Suppressor macrophage treated with lipopolysaccharide for 4 hours (primary cell): ENCODE results near the gene GRAMD1B.

ENCODE experiments used
- DNase-seq: peaks from one replicate; pipeline ENCODE4 v3.0.0-alpha.2; 2020

Gene GRAMD1B

DNA sequence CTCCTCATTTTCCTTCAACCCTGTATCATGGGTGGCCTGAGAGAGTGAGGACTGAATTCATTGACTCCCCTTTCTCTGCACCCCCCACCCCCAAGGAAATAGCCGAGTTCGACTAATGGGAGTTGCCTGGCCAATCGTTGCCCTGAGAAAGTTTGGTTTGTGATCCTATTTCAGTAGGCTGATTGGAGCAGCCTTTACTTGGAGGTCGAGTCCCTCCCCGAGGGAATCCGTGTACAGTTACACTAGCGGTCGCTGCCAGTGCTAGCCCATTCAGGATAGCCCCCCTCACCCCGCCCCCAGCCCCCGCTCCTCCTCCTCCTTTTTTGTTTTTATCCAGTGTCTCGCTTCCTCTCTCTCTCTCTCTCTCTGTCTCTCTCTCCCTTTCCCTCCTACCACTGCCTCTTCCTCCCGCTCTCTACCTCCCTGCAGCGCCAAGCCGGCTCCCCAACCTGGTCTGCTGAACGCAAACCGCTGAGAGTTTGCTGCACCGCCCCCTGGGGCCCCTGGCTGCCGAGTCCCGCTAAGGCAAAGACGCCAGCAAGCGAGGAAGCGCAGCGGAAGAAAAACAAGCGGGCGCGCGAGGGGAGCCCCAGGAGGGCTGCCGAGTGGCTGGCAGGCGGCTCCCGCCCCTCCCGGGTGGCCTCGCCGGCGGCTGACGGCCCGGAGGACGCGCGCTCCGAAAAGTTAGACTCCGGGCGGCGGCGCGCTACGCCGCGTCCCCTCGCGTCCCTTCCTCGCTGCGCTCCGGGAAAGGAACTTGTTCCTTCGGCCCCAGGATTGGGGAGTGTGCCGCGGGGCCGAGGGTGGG lies at the start of gene GRAMD1B:
GRAMD1B (plus strand) TSS at position 357 of the 808 bp plus-strand sequence. CDS start 524 bp downstream, outside the sequence.
- peak; percentile 57 for DNase-seq

- peak; percentile 23 for DNase-seq
Observed at GRCh38 chr11:123381149-123381548, 48.9 kb upstream of the GRAMD1B start.

- peak; percentile 75 for DNase-seq
Observed at GRCh38 chr11:123381817-123382554, 48.1 kb upstream of the GRAMD1B start.

GRCh38 chr11:123382555-123383074 lies 47.5 kb upstream of the GRAMD1B start:
- DNase-seq: no peak

DNA sequence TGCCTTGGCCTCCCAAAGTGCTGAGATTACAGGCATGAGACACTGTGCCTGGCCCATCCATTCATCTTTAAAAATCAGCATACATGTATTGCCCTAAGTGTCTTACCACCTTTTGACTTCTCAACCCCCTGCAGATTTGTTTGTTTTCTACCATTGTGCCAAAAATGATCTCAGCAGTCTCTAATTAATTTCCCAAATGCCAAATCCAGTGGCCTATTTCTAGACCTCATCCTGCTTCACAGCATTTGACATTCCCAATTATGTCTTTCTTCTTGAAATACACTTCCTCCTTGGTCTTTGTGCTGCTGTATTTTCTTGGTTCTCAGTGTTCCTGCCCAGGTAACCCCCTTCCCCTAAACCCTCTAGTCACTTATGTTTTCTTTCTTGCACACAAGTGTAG lies 46.0 kb upstream of the GRAMD1B start:
- no peak for DNase-seq

DNA sequence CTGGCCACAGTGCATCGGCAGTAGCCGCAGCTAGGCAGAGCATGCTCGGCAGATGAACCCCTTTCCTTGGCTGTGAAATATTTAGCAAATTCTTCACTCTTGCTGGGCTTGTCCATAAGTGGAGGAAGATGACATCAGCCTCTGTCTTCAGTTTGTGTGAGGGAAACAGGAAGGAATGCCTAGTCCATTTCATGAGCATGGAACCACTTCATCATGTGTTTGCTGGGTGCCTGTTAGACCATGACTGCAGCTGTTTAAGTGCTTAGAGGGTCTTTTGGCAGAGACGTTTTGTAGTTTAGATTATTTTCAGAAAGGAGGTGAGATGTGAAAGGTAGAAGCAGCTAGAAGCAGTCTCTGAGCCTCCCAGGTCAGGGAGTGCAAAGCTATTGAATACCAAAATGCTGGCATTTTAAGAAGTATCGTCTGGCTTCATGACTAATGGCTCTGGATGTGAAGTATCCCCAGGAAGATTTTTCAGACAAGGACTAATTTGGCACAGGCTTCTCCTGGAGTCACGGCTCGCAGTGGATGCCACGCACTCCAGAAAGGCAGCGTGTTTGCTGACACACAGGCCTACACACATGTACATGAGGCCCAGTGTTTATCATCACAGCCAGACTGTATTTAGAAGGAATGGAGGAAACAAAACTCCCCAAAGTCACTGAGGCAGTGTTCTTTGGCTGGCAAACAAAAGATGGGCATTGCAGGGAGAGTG lies 43.1 kb upstream of the GRAMD1B start:
- DNase-seq: peak; percentile 31

DNA sequence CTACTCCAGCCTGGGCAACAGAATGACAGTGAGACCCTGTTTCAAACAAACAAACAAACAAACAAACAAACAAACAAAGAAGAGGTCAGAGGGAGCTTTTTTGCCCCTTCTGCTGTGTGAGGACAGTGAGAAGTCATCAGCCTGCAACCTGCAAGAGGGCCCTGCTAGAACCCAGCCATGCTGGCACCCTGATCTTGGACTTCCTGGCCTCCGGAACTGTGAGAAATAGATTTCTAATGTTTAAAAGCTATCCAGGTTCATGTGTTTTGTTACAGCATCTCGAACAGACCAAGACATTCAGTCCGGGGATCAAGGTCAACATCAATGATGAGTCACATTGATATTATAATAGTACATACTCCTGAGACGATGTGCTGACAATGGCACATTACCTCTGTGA lies 41.4 kb upstream of the GRAMD1B start:
- DNase-seq: no peak

DNA sequence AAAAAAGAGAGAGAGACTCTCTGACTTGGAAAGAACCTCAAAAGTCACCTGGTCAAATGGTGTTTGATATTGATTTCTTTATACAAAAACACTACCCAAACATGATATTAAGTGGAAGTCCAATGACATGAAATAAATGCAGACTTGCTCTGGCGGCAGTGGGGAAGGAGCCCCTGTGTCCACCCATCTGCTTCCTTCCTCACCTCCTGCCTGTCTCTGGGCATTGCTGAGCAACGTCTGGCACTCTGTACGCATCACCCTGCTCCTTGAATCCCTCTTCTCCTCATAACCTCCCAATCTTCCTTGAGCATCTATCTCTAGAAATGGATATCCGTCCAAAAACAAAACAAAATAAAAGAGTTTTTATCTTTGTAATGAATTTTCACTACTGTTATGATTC lies 39.9 kb upstream of the GRAMD1B start:
- no peak for DNase-seq

GRCh38 chr11:123391646-123392348 lies 38.3 kb upstream of the GRAMD1B start:
- no peak for DNase-seq

DNA sequence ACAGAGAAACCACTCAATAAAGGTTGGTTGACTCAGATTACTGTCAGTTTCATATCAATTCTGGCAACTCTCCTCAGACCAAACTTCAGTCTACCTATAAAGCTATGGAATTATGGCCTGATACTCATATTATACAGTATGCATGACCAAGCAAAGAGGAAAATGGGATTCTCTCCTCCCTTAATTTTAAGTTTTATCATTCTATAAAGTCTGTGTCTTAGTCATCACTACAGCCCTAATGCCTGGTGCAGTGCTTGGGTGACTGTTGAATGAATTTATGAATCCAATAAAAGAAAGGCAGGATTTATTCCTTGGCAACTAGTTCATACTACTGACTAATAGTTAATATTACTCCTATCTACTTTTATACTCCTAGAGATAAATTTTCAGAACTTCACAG lies 37.6 kb upstream of the GRAMD1B start:
- no peak for DNase-seq

DNA sequence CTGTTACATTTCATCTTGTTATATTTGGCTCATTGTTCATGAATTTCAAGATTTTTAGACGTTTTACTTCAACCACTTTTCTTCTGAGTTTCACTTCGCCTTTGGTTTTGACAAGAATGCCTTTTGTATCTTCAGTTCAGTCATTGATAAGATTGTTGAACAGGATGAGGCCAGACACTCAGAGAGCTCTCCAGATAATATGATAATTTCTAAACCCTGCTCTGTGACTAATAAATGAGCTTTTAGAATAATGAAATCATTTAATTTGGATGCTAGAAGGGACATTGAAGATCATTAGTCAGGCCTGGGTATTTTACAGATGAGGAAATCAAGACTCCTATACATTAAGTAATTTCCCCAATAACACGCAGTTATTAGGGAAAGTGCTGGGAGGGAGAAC lies 37.2 kb upstream of the GRAMD1B start:
- no peak for DNase-seq

GRCh38 chr11:123393312-123393927 lies 36.6 kb upstream of the GRAMD1B start:
- DNase-seq: no peak

GRCh38 chr11:123404676-123405075 lies 25.4 kb upstream of the GRAMD1B start:
- no peak for DNase-seq

- DNase-seq: no peak
Observed at GRCh38 chr11:123405123-123405592, 24.9 kb upstream of the GRAMD1B start.

GRCh38 chr11:123406441-123407129 lies 23.5 kb upstream of the GRAMD1B start:
- no peak for DNase-seq

GRCh38 chr11:123407130-123407995 lies 22.7 kb upstream of the GRAMD1B start:
- DNase-seq: peak; percentile 73

GRCh38 chr11:123407996-123408597 lies 22.0 kb upstream of the GRAMD1B start:
- no peak for DNase-seq

DNA sequence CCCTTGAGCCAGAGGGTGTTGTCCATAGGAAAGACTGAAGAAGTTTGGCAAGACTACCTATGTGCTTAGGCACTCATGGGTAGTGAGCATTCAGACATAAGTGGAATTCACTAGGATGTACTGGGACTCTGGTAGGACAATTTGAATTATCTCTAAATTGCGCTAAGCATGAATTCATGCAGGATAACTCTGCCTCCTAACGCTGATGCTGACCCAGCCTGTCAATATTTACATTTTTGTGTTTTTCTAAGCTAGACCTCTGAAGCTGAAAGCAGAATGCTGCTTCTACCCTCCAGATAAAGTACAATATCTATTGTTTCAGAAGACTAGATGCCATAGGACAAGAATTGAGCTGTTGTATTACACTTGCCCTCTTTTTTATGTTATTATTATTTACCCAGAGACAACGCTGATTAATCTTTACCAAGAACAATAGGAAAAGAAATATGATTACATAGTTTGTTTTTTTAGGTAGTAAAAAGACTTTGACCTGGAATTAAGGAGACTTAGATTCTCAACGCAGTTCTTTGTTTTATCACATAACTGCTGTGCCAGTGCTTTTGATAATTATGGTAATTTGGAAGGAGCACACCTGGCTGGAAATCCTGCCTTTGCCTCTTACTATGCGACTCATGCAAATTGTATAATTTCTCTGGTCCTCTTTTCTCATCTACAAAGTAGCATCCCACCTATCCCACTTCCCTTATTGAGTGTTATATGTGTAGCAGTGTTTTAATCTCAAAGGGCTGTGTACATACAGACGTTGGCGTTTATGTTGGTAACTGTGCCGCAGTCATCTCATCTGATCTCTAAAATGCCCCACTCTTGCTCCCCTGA lies 21.2 kb upstream of the GRAMD1B start:
- DNase-seq: no peak
